Osteocyte (in vitro differentiated cells): Measurements from ENCODE around the gene UTP20. TPM values are rescaled to one million over a fixed set of nuclear protein-coding genes. Genes with fewer than 3 reads are reported as not detected.

Source experiments
- DNase-seq: peaks from one replicate; pipeline ENCODE4 v3.0.0; 2021; ENCODE audit warnings: mixed read lengths; ENCODE audit not compliant: unreplicated experiment; ENCODE audit errors: extremely low spot score
- H3K27ac Mint-ChIP-seq: one replicate; pipeline ENCODE4 v1.8.0; 2021; ENCODE audit warnings: mild to moderate bottlenecking, mixed read lengths; ENCODE audit not compliant: unreplicated experiment
- H3K27me3 Mint-ChIP-seq: one replicate; pipeline ENCODE4 v1.8.0; 2021; ENCODE audit warnings: mixed read lengths; ENCODE audit not compliant: unreplicated experiment
- H3K36me3 Mint-ChIP-seq: one replicate; pipeline ENCODE4 v1.8.0; 2021; ENCODE audit warnings: mixed read lengths; ENCODE audit not compliant: unreplicated experiment
- H3K4me1 Mint-ChIP-seq: one replicate; pipeline ENCODE4 v1.8.0; 2021; ENCODE audit warnings: mixed read lengths; ENCODE audit not compliant: unreplicated experiment
- H3K4me3 Mint-ChIP-seq: one replicate; pipeline ENCODE4 v1.8.0; 2021; ENCODE audit warnings: mild to moderate bottlenecking, moderate library complexity, mixed read lengths; ENCODE audit not compliant: unreplicated experiment
- H3K9me3 Mint-ChIP-seq: one replicate; pipeline ENCODE4 v1.8.0; 2021; ENCODE audit warnings: mixed read lengths; ENCODE audit not compliant: unreplicated experiment
- total RNA-seq: library from RNA; stranded (reverse); gene quantifications from 2 replicates; pipeline ENCODE4 v1.2.1, GENCODE V29; 2021
- TF ChIP-seq, protein P1 (sequence below): fragments of 200-600 bp; sonication (generic); IDR thresholded peaks from 2 replicates; pipeline ENCODE4 v1.5.0; 2021; ENCODE audit warnings: antibody characterized with exemption, mild to moderate bottlenecking, moderate library complexity

Gene UTP20
- total RNA-seq, 1 donor from 2014 or later: 13.0 TPM

GRCh38 chr12:101327546-101327945 is 47.6 kb downstream of the UTP20 start:
- Mint-ChIP-seq H3K4me1 (no peaks in the 10 kb centered on the region), H3K9me3 (no peaks in the 10 kb centered on the region), H3K27me3 (no peaks in the 10 kb centered on the region), H3K4me3 (no peak overlapping the region), H3K36me3 (peaks cover 32% of the 10 kb centered on the region), H3K27ac (no peak overlapping the region)
- DNase-seq: no peak
- TF ChIP-seq, protein P1, sequence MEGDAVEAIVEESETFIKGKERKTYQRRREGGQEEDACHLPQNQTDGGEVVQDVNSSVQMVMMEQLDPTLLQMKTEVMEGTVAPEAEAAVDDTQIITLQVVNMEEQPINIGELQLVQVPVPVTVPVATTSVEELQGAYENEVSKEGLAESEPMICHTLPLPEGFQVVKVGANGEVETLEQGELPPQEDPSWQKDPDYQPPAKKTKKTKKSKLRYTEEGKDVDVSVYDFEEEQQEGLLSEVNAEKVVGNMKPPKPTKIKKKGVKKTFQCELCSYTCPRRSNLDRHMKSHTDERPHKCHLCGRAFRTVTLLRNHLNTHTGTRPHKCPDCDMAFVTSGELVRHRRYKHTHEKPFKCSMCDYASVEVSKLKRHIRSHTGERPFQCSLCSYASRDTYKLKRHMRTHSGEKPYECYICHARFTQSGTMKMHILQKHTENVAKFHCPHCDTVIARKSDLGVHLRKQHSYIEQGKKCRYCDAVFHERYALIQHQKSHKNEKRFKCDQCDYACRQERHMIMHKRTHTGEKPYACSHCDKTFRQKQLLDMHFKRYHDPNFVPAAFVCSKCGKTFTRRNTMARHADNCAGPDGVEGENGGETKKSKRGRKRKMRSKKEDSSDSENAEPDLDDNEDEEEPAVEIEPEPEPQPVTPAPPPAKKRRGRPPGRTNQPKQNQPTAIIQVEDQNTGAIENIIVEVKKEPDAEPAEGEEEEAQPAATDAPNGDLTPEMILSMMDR: no peak

GRCh38 chr12:101328917-101329316 is 49.0 kb downstream of the UTP20 start:
- peaks cover 31% of the 10 kb centered on the region for H3K36me3 Mint-ChIP-seq
- no peak for DNase-seq

GRCh38 chr12:101330631-101331030 is 50.7 kb downstream of the UTP20 start:
- no peaks in the 10 kb centered on the region for H3K27me3 Mint-ChIP-seq
- H3K9me3 Mint-ChIP-seq: no peaks in the 10 kb centered on the region
- TF ChIP-seq, protein P1: no peak
- H3K36me3 Mint-ChIP-seq: peaks cover 39% of the 10 kb centered on the region
- H3K27ac Mint-ChIP-seq: no peak overlapping the region
- DNase-seq: no peak
- no peak overlapping the region for H3K4me3 Mint-ChIP-seq
- no peaks in the 10 kb centered on the region for H3K4me1 Mint-ChIP-seq

More at GRCh38 chr12:101328917-101329316, 49.0 kb downstream of the UTP20 start:
- Mint-ChIP-seq H3K4me1 (no peaks in the 10 kb centered on the region), H3K27ac (no peak overlapping the region), H3K4me3 (no peak overlapping the region), H3K27me3 (no peaks in the 10 kb centered on the region), H3K9me3 (no peaks in the 10 kb centered on the region)
- TF ChIP-seq, protein P1: no peak

GRCh38 chr12:101336437-101336836 is 56.5 kb downstream of the UTP20 start:
- TF ChIP-seq, protein P1: no peak
- Mint-ChIP-seq H3K4me1 (no peaks in the 10 kb centered on the region), H3K4me3 (no peak overlapping the region), H3K36me3 (peaks cover 17% of the 10 kb centered on the region), H3K27ac (no peak overlapping the region), H3K27me3 (no peaks in the 10 kb centered on the region), H3K9me3 (no peaks in the 10 kb centered on the region)
- DNase-seq: no peak

- H3K36me3 Mint-ChIP-seq: peaks cover 23% of the 10 kb centered on the region
- no peaks in the 10 kb centered on the region for H3K4me1 Mint-ChIP-seq
- no peak overlapping the region for H3K27ac Mint-ChIP-seq
- H3K4me3 Mint-ChIP-seq: no peak overlapping the region
- no peaks in the 10 kb centered on the region for H3K9me3 Mint-ChIP-seq
- DNase-seq: no peak
- TF ChIP-seq, protein P1: no peak
- no peaks in the 10 kb centered on the region for H3K27me3 Mint-ChIP-seq
These were observed 58.2 kb downstream of the UTP20 start for GRCh38 chr12:101338087-101338486.
